Measurements from ENCODE around the gene VAMP7. TPM values are rescaled to one million over a fixed set of nuclear protein-coding genes. Genes with fewer than 3 reads are reported as not detected.

Gene VAMP7
- polyA plus RNA-seq, 1 donor from 2014 or later: 43.4 TPM

DNA sequence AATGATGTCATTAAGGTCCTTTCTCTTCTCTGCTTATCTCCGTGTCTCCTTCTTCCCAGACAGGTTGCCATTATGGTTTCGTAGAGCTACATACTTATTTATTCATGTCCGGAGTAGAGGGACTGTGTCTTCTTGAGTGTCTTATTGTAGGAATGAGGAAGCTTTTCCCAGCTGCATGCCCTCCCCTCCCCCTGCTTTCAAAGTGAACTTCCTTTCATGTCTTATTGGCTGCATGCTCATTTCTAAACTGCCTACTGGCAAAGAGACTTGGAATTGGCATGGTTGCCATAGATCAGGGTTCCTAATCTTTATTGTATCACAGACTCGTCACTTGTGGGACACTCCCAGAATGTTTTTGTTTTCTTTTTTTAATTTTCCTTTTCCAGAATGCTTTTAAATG lies 15.4 kb downstream of the VAMP7 start:
- Histone ChIP-seq H3K9me2 (ENCODE audit: insufficient read depth, low read length) (no peaks in the 10 kb centered on the region), H3K9ac (ENCODE audit: low read length) (no peak overlapping the region), H4K20me1 (ENCODE audit: insufficient read depth) (no peaks in the 10 kb centered on the region), H3K27ac (ENCODE audit: low read length) (no peak overlapping the region), H3K9me3 (ENCODE audit: low read length) (no peaks in the 10 kb centered on the region), H3F3A (ENCODE audit: insufficient read depth, low read length, poor library complexity, severe bottlenecking) (no peaks in the 10 kb centered on the region), H3K27me3 (ENCODE audit: insufficient read depth, low read depth, low read length) (no peaks in the 10 kb centered on the region), H3K4me3 (ENCODE audit: low read length) (no peak overlapping the region), H3K4me2 (ENCODE audit: low read length) (no peak overlapping the region), H3K79me2 (replicated peaks; ENCODE audit: insufficient read depth, low read length) (no peaks in the 10 kb centered on the region), H2AFZ (ENCODE audit: low read depth, low read length) (no peak overlapping the region), H3K36me3 (ENCODE audit: insufficient read depth, low read length) (no peaks in the 10 kb centered on the region)
- no peak for TF ChIP-seq POLR2AphosphoS5 (IDR thresholded peaks at IDR 0.05)
- TF ChIP-seq TAF1 (IDR thresholded peaks at IDR 0.05; ENCODE audit: low read depth): no peak
- TF ChIP-seq SMC3 (conservative IDR thresholded peaks at IDR 0.05; ENCODE audit: poor library complexity): no peak
- TF ChIP-seq RAD21 (conservative IDR thresholded peaks at IDR 0.05): no peak
- TF ChIP-seq, protein P1, sequence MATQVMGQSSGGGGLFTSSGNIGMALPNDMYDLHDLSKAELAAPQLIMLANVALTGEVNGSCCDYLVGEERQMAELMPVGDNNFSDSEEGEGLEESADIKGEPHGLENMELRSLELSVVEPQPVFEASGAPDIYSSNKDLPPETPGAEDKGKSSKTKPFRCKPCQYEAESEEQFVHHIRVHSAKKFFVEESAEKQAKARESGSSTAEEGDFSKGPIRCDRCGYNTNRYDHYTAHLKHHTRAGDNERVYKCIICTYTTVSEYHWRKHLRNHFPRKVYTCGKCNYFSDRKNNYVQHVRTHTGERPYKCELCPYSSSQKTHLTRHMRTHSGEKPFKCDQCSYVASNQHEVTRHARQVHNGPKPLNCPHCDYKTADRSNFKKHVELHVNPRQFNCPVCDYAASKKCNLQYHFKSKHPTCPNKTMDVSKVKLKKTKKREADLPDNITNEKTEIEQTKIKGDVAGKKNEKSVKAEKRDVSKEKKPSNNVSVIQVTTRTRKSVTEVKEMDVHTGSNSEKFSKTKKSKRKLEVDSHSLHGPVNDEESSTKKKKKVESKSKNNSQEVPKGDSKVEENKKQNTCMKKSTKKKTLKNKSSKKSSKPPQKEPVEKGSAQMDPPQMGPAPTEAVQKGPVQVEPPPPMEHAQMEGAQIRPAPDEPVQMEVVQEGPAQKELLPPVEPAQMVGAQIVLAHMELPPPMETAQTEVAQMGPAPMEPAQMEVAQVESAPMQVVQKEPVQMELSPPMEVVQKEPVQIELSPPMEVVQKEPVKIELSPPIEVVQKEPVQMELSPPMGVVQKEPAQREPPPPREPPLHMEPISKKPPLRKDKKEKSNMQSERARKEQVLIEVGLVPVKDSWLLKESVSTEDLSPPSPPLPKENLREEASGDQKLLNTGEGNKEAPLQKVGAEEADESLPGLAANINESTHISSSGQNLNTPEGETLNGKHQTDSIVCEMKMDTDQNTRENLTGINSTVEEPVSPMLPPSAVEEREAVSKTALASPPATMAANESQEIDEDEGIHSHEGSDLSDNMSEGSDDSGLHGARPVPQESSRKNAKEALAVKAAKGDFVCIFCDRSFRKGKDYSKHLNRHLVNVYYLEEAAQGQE (IDR thresholded peaks at IDR 0.05; ENCODE audit: borderline replicate concordance): no peak
- TF ChIP-seq, protein P2, sequence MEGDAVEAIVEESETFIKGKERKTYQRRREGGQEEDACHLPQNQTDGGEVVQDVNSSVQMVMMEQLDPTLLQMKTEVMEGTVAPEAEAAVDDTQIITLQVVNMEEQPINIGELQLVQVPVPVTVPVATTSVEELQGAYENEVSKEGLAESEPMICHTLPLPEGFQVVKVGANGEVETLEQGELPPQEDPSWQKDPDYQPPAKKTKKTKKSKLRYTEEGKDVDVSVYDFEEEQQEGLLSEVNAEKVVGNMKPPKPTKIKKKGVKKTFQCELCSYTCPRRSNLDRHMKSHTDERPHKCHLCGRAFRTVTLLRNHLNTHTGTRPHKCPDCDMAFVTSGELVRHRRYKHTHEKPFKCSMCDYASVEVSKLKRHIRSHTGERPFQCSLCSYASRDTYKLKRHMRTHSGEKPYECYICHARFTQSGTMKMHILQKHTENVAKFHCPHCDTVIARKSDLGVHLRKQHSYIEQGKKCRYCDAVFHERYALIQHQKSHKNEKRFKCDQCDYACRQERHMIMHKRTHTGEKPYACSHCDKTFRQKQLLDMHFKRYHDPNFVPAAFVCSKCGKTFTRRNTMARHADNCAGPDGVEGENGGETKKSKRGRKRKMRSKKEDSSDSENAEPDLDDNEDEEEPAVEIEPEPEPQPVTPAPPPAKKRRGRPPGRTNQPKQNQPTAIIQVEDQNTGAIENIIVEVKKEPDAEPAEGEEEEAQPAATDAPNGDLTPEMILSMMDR (IDR thresholded peaks at IDR 0.05; ENCODE audit: poor library complexity, severe bottlenecking): no peak
- TF ChIP-seq EP300 (conservative IDR thresholded peaks at IDR 0.05; ENCODE audit: poor library complexity, severe bottlenecking): no peak

DNA sequence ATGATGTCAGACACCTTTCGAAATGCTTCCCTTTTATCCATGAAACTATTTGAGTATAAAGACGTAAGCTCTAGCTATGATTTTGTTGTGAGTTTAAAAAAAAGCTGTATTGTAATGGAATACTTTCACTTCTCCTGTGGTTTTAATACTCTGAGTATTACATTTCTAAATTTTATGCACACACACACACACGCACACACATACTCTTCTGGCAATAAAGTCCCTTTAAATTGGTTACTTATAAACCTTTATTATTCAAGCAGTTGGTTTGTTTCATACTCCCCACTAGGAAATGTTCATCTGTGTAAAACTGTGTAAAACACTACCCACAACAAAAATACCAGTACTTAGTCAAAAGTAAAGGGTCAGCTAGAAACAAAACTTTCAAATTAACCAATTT lies 18.2 kb downstream of the VAMP7 start:
- H3K9me3 ChIP-seq (ENCODE audit: low read length): no peaks in the 10 kb centered on the region
- no peak for TF ChIP-seq EP300 (conservative IDR thresholded peaks at IDR 0.05; ENCODE audit: poor library complexity, severe bottlenecking)
- TF ChIP-seq, protein P2 (IDR thresholded peaks at IDR 0.05; ENCODE audit: poor library complexity, severe bottlenecking): no peak
- TF ChIP-seq TAF1 (IDR thresholded peaks at IDR 0.05; ENCODE audit: low read depth): no peak
- no peak for TF ChIP-seq EZH2 (IDR thresholded peaks at IDR 0.05; ENCODE audit: borderline replicate concordance, insufficient read depth, low read length, poor library complexity, severe bottlenecking)
- H3K27me3 ChIP-seq (ENCODE audit: insufficient read depth, low read depth, low read length): no peaks in the 10 kb centered on the region
- no peaks in the 10 kb centered on the region for H3F3A ChIP-seq (ENCODE audit: insufficient read depth, low read length, poor library complexity, severe bottlenecking)
- H4K20me1 ChIP-seq (ENCODE audit: insufficient read depth): no peaks in the 10 kb centered on the region
- H3K79me2 ChIP-seq (replicated peaks; ENCODE audit: insufficient read depth, low read length): no peaks in the 10 kb centered on the region
- no peaks in the 10 kb centered on the region for H3K36me3 ChIP-seq (ENCODE audit: insufficient read depth, low read length)
- H3K4me2 ChIP-seq (ENCODE audit: low read length): no peak overlapping the region
- no peak overlapping the region for H3K27ac ChIP-seq (ENCODE audit: low read length)
- H3K9me2 ChIP-seq (ENCODE audit: insufficient read depth, low read length): no peaks in the 10 kb centered on the region
- no peak overlapping the region for H2AFZ ChIP-seq (ENCODE audit: low read depth, low read length)
- H3K9ac ChIP-seq (ENCODE audit: low read length): no peak overlapping the region
- H3K4me3 ChIP-seq (ENCODE audit: low read length): no peak overlapping the region

Measured in neural cell (in vitro differentiated cells).